DND-41 (cell line): ENCODE data around the gene PRC1.

Experiments used
- ATAC-seq: fragments of 200-7000 bp; cut with Tn5 transposase; 3 replicates; pipeline ENCODE4 v1.9.1; 2021; ENCODE audit warnings: low read depth; ENCODE audit not compliant: insufficient read depth
- DNase-seq: peaks from one replicate; pipeline ENCODE4 v3.0.0-alpha.2; 2020
- H2AFZ ChIP-seq: 2 replicates; pipeline ENCODE4 v1.6.0; 2012; ENCODE audit warnings: low read depth, low read length
- H3K27ac ChIP-seq: 2 replicates; pipeline ENCODE4 v1.5.1; 2012; ENCODE audit warnings: low read length, inconsistent platforms
- H3K27me3 ChIP-seq: fragments of 200-600 bp; sonication (generic); 2 replicates; pipeline ENCODE4 v1.6.0; 2012; ENCODE audit warnings: low read length, mild to moderate bottlenecking, inconsistent platforms; ENCODE audit not compliant: insufficient read depth, poor library complexity
- H3K36me3 ChIP-seq: 2 replicates; pipeline ENCODE4 v1.5.1; 2012; ENCODE audit warnings: low read length, inconsistent platforms; ENCODE audit not compliant: insufficient read depth
- H3K4me1 ChIP-seq: 2 replicates; pipeline ENCODE4 v1.5.1; 2012; ENCODE audit warnings: mild to moderate bottlenecking, low read length; ENCODE audit not compliant: insufficient read depth
- H3K4me2 ChIP-seq: 2 replicates; pipeline ENCODE4 v1.6.0; 2012; ENCODE audit warnings: mild to moderate bottlenecking, moderate library complexity, low read length, inconsistent platforms; ENCODE audit not compliant: insufficient read depth
- H3K4me3 ChIP-seq, 2 experiments: fragments of 200-600 bp in 1 of 2; shearing (Covaris generic) in 1 of 2; 2 replicates each; pipeline ENCODE4 v1.5.1; 2012 to 2016; ENCODE audit warnings: inconsistent platforms in 2 of 2, low read length in 2 of 2, mild to moderate bottlenecking in 2 of 2, low read depth in 1 of 2, moderate library complexity in 1 of 2
- H3K79me2 ChIP-seq: 2 replicates; pipeline ENCODE4 v1.6.0; 2012; ENCODE audit warnings: low read length, inconsistent platforms; ENCODE audit not compliant: insufficient read depth
- H3K9ac ChIP-seq: 2 replicates; pipeline ENCODE4 v1.6.0; 2012; ENCODE audit warnings: low read depth, mild to moderate bottlenecking, inconsistent platforms, low read length, moderate library complexity
- H3K9me3 ChIP-seq: 2 replicates; pipeline ENCODE4 v1.5.1; 2012; ENCODE audit warnings: low read length, moderate library complexity, mild to moderate bottlenecking, inconsistent platforms; ENCODE audit not compliant: insufficient read depth, severe bottlenecking
- H4K20me1 ChIP-seq: 2 replicates; pipeline ENCODE4 v1.6.0; 2012; ENCODE audit warnings: low read length; ENCODE audit not compliant: insufficient read depth
- CTCF ChIP-seq: IDR thresholded peaks from 2 replicates; pipeline ENCODE4 v1.5.1; 2012; ENCODE audit warnings: borderline replicate concordance, low read length, moderate library complexity, mild to moderate bottlenecking; ENCODE audit not compliant: poor library complexity, severe bottlenecking; ENCODE audit errors: extremely low read depth
- EZH2 ChIP-seq: IDR thresholded peaks from 3 replicates; pipeline ENCODE4 v1.6.1; 2012; ENCODE audit warnings: borderline replicate concordance, low read depth, mild to moderate bottlenecking, moderate library complexity, low read length, inconsistent platforms; ENCODE audit not compliant: severe bottlenecking

PRC1 gene

GRCh38 chr15:90952901-90953677 is 41.2 kb downstream of the PRC1 start:
- peaks cover 5% of the 10 kb centered on the region; the same call in 1 of the 2 replicates for H4K20me1 ChIP-seq
- H3K9ac ChIP-seq = no peak overlapping the region
- no peak overlapping the region for H3K4me2 ChIP-seq
- H3K9me3 ChIP-seq = no peaks in the 10 kb centered on the region
- DNase-seq (no peak), ATAC-seq (no peak)
- H3K4me3 ChIP-seq = no peak overlapping the region
- H3K36me3 ChIP-seq = peaks cover 71% of the 10 kb centered on the region
- H3K27me3 ChIP-seq = no peaks in the 10 kb centered on the region
- H3K27ac ChIP-seq = no peak overlapping the region
- TF ChIP-seq CTCF = no peak
- TF ChIP-seq EZH2 = no peak
- no peak overlapping the region for H2AFZ ChIP-seq
- H3K79me2 ChIP-seq = peaks cover 33% of the 10 kb centered on the region
- peaks cover 26% of the 10 kb centered on the region for H3K4me1 ChIP-seq

- H4K20me1 ChIP-seq = no peaks in the 10 kb centered on the region
- H3K79me2 ChIP-seq = peaks cover 9% of the 10 kb centered on the region
- H2AFZ ChIP-seq = no peak overlapping the region
- no peak overlapping the region for H3K9ac ChIP-seq
- H3K4me2 ChIP-seq = no peak overlapping the region
- H3K27ac ChIP-seq = no peak overlapping the region
- DNase-seq = no peak
- H3K27me3 ChIP-seq = no peaks in the 10 kb centered on the region
- H3K9me3 ChIP-seq = no peaks in the 10 kb centered on the region
- no peak for TF ChIP-seq CTCF
- TF ChIP-seq EZH2 = no peak
- H3K4me3 ChIP-seq = no peak overlapping the region
- peaks cover 13% of the 10 kb centered on the region for H3K4me1 ChIP-seq
- peaks cover 70% of the 10 kb centered on the region for H3K36me3 ChIP-seq
- ATAC-seq = no peak
Observed at GRCh38 chr15:90950676-90951075, 43.7 kb downstream of the PRC1 start.

GRCh38 chr15:90949979-90950675 is 44.2 kb downstream of the PRC1 start:
- no peaks in the 10 kb centered on the region for H3K27me3 ChIP-seq
- no peak overlapping the region for H3K27ac ChIP-seq
- TF ChIP-seq CTCF (no peak), EZH2 (no peak)
- no peak overlapping the region for H3K4me3 ChIP-seq
- H4K20me1 ChIP-seq = no peaks in the 10 kb centered on the region
- DNase-seq (no peak), ATAC-seq (no peak)
- H3K9me3 ChIP-seq = no peaks in the 10 kb centered on the region
- no peak overlapping the region for H2AFZ ChIP-seq
- H3K36me3 ChIP-seq = peaks cover 72% of the 10 kb centered on the region
- H3K4me2 ChIP-seq = no peak overlapping the region
- H3K9ac ChIP-seq = no peak overlapping the region
- peaks cover 4% of the 10 kb centered on the region for H3K79me2 ChIP-seq
- peaks cover 10% of the 10 kb centered on the region for H3K4me1 ChIP-seq
